H9 (cell line): ENCODE data around the gene PYDC1. TPM values are rescaled to one million over a fixed set of nuclear protein-coding genes. Genes with fewer than 3 reads are reported as not detected.
A peak's percentile ranks its signal among the peaks of the same experiment; 100 is the strongest.

Source experiments
- DNase-seq: peaks from one replicate; pipeline ENCODE4 v3.0.0-alpha.2; 2017
- H2AFZ ChIP-seq: one replicate; pipeline ENCODE4 v1.6.1; 2013; ENCODE audit warnings: mild to moderate bottlenecking, low read length, control low read depth, moderate library complexity
- H2AK5ac ChIP-seq: 2 replicates; pipeline ENCODE4 v1.6.1; 2013; ENCODE audit warnings: low read length, control low read depth, mixed read lengths; ENCODE audit not compliant: insufficient read length
- H2BK120ac ChIP-seq: one replicate; pipeline ENCODE4 v1.6.1; 2013; ENCODE audit warnings: low read depth, mild to moderate bottlenecking, low read length, control low read depth, inconsistent platforms; ENCODE audit not compliant: poor library complexity, severe bottlenecking
- H2BK12ac ChIP-seq: 2 replicates; pipeline ENCODE4 v1.6.1; 2013; ENCODE audit warnings: low read length, control low read depth, mixed read lengths, low read depth; ENCODE audit not compliant: insufficient read length
- H2BK15ac ChIP-seq: 2 replicates; pipeline ENCODE4 v1.6.1; 2013; ENCODE audit warnings: low read depth, low read length, control low read depth
- H2BK20ac ChIP-seq: one replicate; pipeline ENCODE4 v1.6.1; 2013; ENCODE audit warnings: low read depth, mild to moderate bottlenecking, low read length, control low read depth, inconsistent platforms; ENCODE audit not compliant: poor library complexity, severe bottlenecking
- H2BK5ac ChIP-seq: 2 replicates; pipeline ENCODE4 v1.6.1; 2013; ENCODE audit warnings: low read length, control low read depth, mixed read lengths; ENCODE audit not compliant: insufficient read length
- H3K14ac ChIP-seq: 2 replicates; pipeline ENCODE4 v1.6.1; 2013; ENCODE audit warnings: low read length, control low read depth; ENCODE audit not compliant: insufficient read depth
- H3K18ac ChIP-seq: 2 replicates; pipeline ENCODE4 v1.6.1; 2013; ENCODE audit warnings: low read depth, mild to moderate bottlenecking, mixed read lengths, low read length, control low read depth; ENCODE audit not compliant: insufficient read length
- H3K23ac ChIP-seq: 2 replicates; pipeline ENCODE4 v1.6.1; 2013; ENCODE audit warnings: low read length, control low read depth, mixed read lengths, low read depth; ENCODE audit not compliant: insufficient read length
- H3K23me2 ChIP-seq: 2 replicates; pipeline ENCODE4 v1.6.1; 2013; ENCODE audit warnings: low read depth, mild to moderate bottlenecking, mixed read lengths, low read length, control low read depth; ENCODE audit not compliant: insufficient read length, poor library complexity, severe bottlenecking
- H3K27ac ChIP-seq: 2 replicates; pipeline ENCODE4 v1.5.1; 2013; ENCODE audit warnings: low read length, control low read depth, mixed read lengths, low read depth; ENCODE audit not compliant: insufficient read length
- H3K27me3 ChIP-seq: 2 replicates; pipeline ENCODE4 v1.6.1; 2013; ENCODE audit warnings: low read length, control low read depth, inconsistent platforms; ENCODE audit not compliant: insufficient read depth
- H3K4ac ChIP-seq: 2 replicates; pipeline ENCODE4 v1.6.1; 2013; ENCODE audit warnings: low read depth, mild to moderate bottlenecking, control low read depth, inconsistent platforms, low read length, moderate library complexity
- H3K4me1 ChIP-seq: 2 replicates; pipeline ENCODE4 v1.6.1; 2013; ENCODE audit warnings: low read length, control low read depth, inconsistent platforms; ENCODE audit not compliant: insufficient read depth
- H3K4me2 ChIP-seq: 2 replicates; pipeline ENCODE4 v1.6.1; 2013; ENCODE audit warnings: low read length, control low read depth, mixed read lengths; ENCODE audit not compliant: insufficient read length, insufficient read depth
- H3K56ac ChIP-seq: 2 replicates; pipeline ENCODE4 v1.6.1; 2013; ENCODE audit warnings: low read depth, mild to moderate bottlenecking, mixed read lengths, low read length, control low read depth; ENCODE audit not compliant: insufficient read length
- H3K79me1 ChIP-seq: 2 replicates; pipeline ENCODE4 v1.6.1; 2013; ENCODE audit warnings: low read depth, mild to moderate bottlenecking, moderate library complexity, low read length, control low read depth, inconsistent platforms; ENCODE audit not compliant: insufficient read depth, poor library complexity, severe bottlenecking
- H3K79me2 ChIP-seq: 2 replicates; pipeline ENCODE4 v1.6.1; 2013; ENCODE audit warnings: low read length, control low read depth, inconsistent platforms; ENCODE audit not compliant: insufficient read depth
- H3K9ac ChIP-seq: 2 replicates; pipeline ENCODE4 v1.6.1; 2013; ENCODE audit warnings: low read length, control low read depth, mixed read lengths; ENCODE audit not compliant: insufficient read length; ENCODE audit errors: extremely low read depth
- H3K9me3 ChIP-seq: one replicate; pipeline ENCODE4 v1.6.1; 2013; ENCODE audit warnings: low read depth, low read length, inconsistent platforms; ENCODE audit not compliant: control insufficient read depth
- H3T11ph ChIP-seq: one replicate; pipeline ENCODE4 v1.6.1; 2013; ENCODE audit warnings: mild to moderate bottlenecking, low read length, control low read depth, inconsistent platforms
- H4K20me1 ChIP-seq: one replicate; pipeline ENCODE4 v1.6.1; 2013; ENCODE audit not compliant: control insufficient read depth, insufficient read length, insufficient read depth
- H4K5ac ChIP-seq: 2 replicates; pipeline ENCODE4 v1.6.1; 2013; ENCODE audit warnings: low read depth, mild to moderate bottlenecking, mixed read lengths, low read length, control low read depth; ENCODE audit not compliant: insufficient read length
- H4K8ac ChIP-seq: replicated peaks from 2 replicates; pipeline ENCODE4 v1.6.1; 2013; ENCODE audit warnings: low read length, control low read depth, mixed read lengths, low read depth; ENCODE audit not compliant: insufficient read length
- H4K91ac ChIP-seq: 2 replicates; pipeline ENCODE4 v1.6.1; 2013; ENCODE audit warnings: low read depth, mild to moderate bottlenecking, moderate library complexity, mixed read lengths, low read length, control low read depth; ENCODE audit not compliant: insufficient read length
- H3K27ac Mint-ChIP-seq, 3 experiments: 2 replicates in 2 of 3; 3 replicates in 1 of 3; pipeline ENCODE4 v1.8.0; 2020 to 2021; ENCODE audit warnings: mixed read lengths in 3 of 3, mild to moderate bottlenecking in 1 of 3, moderate library complexity in 1 of 3
- H3K27me3 Mint-ChIP-seq: 2 replicates; pipeline ENCODE4 v1.8.0; 2021; ENCODE audit warnings: low read depth, mild to moderate bottlenecking, moderate library complexity, mixed read lengths
- H3K36me3 Mint-ChIP-seq, 3 experiments: 2 replicates in 2 of 3; 3 replicates in 1 of 3; pipeline ENCODE4 v1.8.0; 2020 to 2021; ENCODE audit warnings: low read depth in 3 of 3, mixed read lengths in 3 of 3; ENCODE audit not compliant: insufficient read depth in 1 of 3
- H3K4me1 Mint-ChIP-seq, 2 experiments: 2 replicates each; pipeline ENCODE4 v1.8.0; 2020; ENCODE audit warnings: mixed read lengths in 2 of 2
- H3K4me3 Mint-ChIP-seq, 2 experiments: 2 replicates in 1 of 2; 3 replicates in 1 of 2; pipeline ENCODE4 v1.8.0; 2020 to 2021; ENCODE audit warnings: mild to moderate bottlenecking in 2 of 2, mixed read lengths in 2 of 2, moderate library complexity in 1 of 2
- H3K9me3 Mint-ChIP-seq, 2 experiments: 2 replicates in 1 of 2; 3 replicates in 1 of 2; pipeline ENCODE4 v1.8.0; 2020; ENCODE audit warnings: mild to moderate bottlenecking in 2 of 2, mixed read lengths in 2 of 2, moderate library complexity in 1 of 2
- CTCF ChIP-seq: fragments of 200-600 bp; sonication (generic); conservative IDR thresholded peaks from 3 replicates; pipeline ENCODE4 v1.8.0; 2021; ENCODE audit warnings: antibody characterized with exemption, mild to moderate bottlenecking
- WGBS: extraction: QIAGEN DNeasy Blood & Tissue Kit; methylation state at CpG from one replicate; pipeline ENCODE4 v1.1.7; 2013; ENCODE audit warnings: missing lambda C conversion rate, low lambda C conversion rate, mixed read lengths; ENCODE audit not compliant: insufficient read length; ENCODE audit errors: extremely low coverage; 5-methylcytosine and 5-hydroxymethylcytosine counted together
- total RNA-seq: library from RNA; stranded (reverse); gene quantifications from 2 replicates; pipeline ENCODE4 v1.2.1, GENCODE V29; 2021

The PYDC1 gene
- total RNA-seq, 1 experiment from 2014 or later = 0.70 TPM

DNA sequence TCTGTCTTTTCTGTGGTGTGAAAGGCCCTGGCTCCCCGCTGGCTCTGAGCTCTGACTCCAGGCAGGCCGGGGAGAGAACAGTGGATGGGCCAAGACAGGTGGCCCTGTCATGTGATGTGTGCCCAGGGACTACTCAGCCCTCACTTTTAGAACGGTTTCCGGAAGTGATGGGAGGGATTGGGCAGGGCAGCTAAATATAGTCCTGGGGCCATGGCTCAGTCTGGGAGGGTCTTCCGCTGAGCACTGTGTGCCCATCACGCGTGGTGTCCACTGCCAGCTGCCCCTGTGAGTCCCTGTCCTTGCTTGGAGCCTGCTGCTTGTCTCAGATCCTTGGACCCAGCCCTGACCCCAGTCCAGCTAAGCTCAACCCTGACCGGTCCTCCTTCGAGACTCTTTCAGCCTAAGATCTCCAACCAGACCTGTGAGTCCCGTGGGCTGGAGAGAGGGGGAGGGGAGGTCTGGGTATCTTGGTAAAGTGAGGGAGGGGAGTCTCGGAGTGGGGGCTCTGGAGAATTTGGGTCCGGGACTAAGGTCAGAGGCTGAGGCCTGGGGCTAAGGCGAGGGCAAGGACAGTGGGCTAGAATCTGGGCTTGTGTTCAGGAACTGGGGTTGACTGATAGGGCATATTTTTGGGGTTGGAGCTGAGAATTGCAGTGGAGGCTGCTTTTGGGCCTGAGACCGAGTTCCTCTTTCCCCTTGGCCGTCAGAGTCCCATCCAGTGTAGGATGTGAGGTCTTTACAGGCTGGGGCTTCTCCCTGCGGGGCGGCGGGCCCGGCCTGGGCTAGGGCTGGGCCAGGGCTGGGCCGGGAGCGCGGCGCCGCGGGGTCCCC lies 2.8 kb downstream of the PYDC1 start, which contains the start of gene TRIM72:
TRIM72 (plus strand) TSS at position 243 of the 831 bp plus-strand sequence. CDS start 620 bp downstream, outside the sequence.
- no peak within 1 kb of the TSS for H2BK120ac ChIP-seq
- no peak within 1 kb of the TSS for H3K23ac ChIP-seq
- Mint-ChIP-seq H3K4me3 (peak within 1 kb of the TSS; percentile 66 to 84), H3K4me1 (peaks cover 23 to 24% of the 10 kb centered on the region in 2 experiments), H3K9me3 (no peaks in the 10 kb centered on the region; a peak in 1 of 5 replicates), H3K27ac (no peak within 1 kb of the TSS), H3K36me3 (no peaks in the 10 kb centered on the region; a peak in 1 of 7 replicates), H3K27me3 (peaks cover 66% of the 10 kb centered on the region)
- H2BK12ac ChIP-seq = no peak within 1 kb of the TSS
- no peak for DNase-seq
- H2AK5ac ChIP-seq = no peak within 1 kb of the TSS
- H4K8ac ChIP-seq = no peak within 1 kb of the TSS
- no peak within 1 kb of the TSS for H2BK15ac ChIP-seq
- H3K4me1 ChIP-seq = no peaks in the 10 kb centered on the region
- no peaks in the 10 kb centered on the region for H3K9me3 ChIP-seq
- H3K18ac ChIP-seq = peak within 1 kb of the TSS; percentile 49
- no peak within 1 kb of the TSS for H2AFZ ChIP-seq
- H3K27me3 ChIP-seq = peaks cover 15% of the 10 kb centered on the region; the same call in 1 of the 2 replicates
- H4K91ac ChIP-seq = no peak within 1 kb of the TSS
- no peak for TF ChIP-seq CTCF
- no peak within 1 kb of the TSS for H2BK5ac ChIP-seq
- peak within 1 kb of the TSS; percentile 72 for H3K4me2 ChIP-seq
- H3T11ph ChIP-seq = no peak within 1 kb of the TSS
- H3K14ac ChIP-seq = peak within 1 kb of the TSS; percentile 10
- no peak within 1 kb of the TSS for H4K5ac ChIP-seq
- no CpG with 5 or more reads among the region's 25 CpGs for WGBS
- no peaks in the 10 kb centered on the region for H3K79me1 ChIP-seq
- no peak within 1 kb of the TSS for H3K4ac ChIP-seq
- no peak within 1 kb of the TSS for H3K56ac ChIP-seq
- H3K79me2 ChIP-seq = no peaks in the 10 kb centered on the region
- no peak within 1 kb of the TSS for H3K27ac ChIP-seq
- peaks cover 26% of the 10 kb centered on the region for H3K23me2 ChIP-seq
- H4K20me1 ChIP-seq = no peaks in the 10 kb centered on the region
- H2BK20ac ChIP-seq = no peak within 1 kb of the TSS
- H3K9ac ChIP-seq = no peak within 1 kb of the TSS
